Activated naive CD4-positive, alpha-beta T cell treated with anti-CD3 and anti-CD28 coated beads, Interleukin-2, amount 50 U/mL, for 16 hours (primary cell): Measurements from ENCODE around the gene PEAR1.

Experiments used
- DNase-seq: peaks from one replicate; pipeline ENCODE4 v3.0.0-alpha.2; 2020

PEAR1 gene

GRCh38 chr1:156901966-156902915 is 8.7 kb downstream of the PEAR1 start:
- DNase-seq, result no peak

GRCh38 chr1:156903328-156904091 is 10.0 kb downstream of the PEAR1 start:
- DNase-seq, result no peak

GRCh38 chr1:156904187-156904959 is 10.9 kb downstream of the PEAR1 start:
- DNase-seq, result no peak

GRCh38 chr1:156905176-156905575 is 11.7 kb downstream of the PEAR1 start:
- no peak for DNase-seq

GRCh38 chr1:156905651-156906050 is 12.1 kb downstream of the PEAR1 start:
- DNase-seq, result no peak

- no peak for DNase-seq
These were observed 12.8 kb downstream of the PEAR1 start for GRCh38 chr1:156906206-156906906.

- DNase-seq, result no peak
These were observed 15.0 kb downstream of the PEAR1 start for GRCh38 chr1:156908541-156908940.

- no peak for DNase-seq
These were observed 15.4 kb downstream of the PEAR1 start for GRCh38 chr1:156908955-156909354.

- no peak for DNase-seq
These were observed 16.2 kb downstream of the PEAR1 start for GRCh38 chr1:156909671-156910070.

- DNase-seq, result peak; percentile 57
These were observed 16.8 kb downstream of the PEAR1 start for GRCh38 chr1:156910309-156910782.

GRCh38 chr1:156911577-156912298 is 18.2 kb downstream of the PEAR1 start:
- no peak for DNase-seq

- DNase-seq, result no peak
These were observed 18.8 kb downstream of the PEAR1 start for GRCh38 chr1:156912310-156912709.

GRCh38 chr1:156912861-156913808 is 19.6 kb downstream of the PEAR1 start:
- DNase-seq, result no peak

GRCh38 chr1:156913809-156914387 is 20.4 kb downstream of the PEAR1 start:
- no peak for DNase-seq

- DNase-seq, result no peak
These were observed 20.9 kb downstream of the PEAR1 start for GRCh38 chr1:156914440-156914856.

- DNase-seq, result peak; percentile 68
These were observed 26.9 kb downstream of the PEAR1 start, which contains the start of gene LRRC71 for GRCh38 chr1:156920233-156921052. Gene LRRC71, plus strand, starts transcription at chr1:156920632. Its CDS starts 172 bp downstream, at chr1:156920804.

- DNase-seq, result no peak
These were observed 27.6 kb downstream of the PEAR1 start for GRCh38 chr1:156921053-156921529.

- DNase-seq, result no peak
These were observed 29.6 kb downstream of the PEAR1 start for GRCh38 chr1:156922986-156923669.
